Liver (tissue), 9 donors: ENCODE measurements around the gene SLC6A11. TPM values are rescaled to one million over a fixed set of nuclear protein-coding genes. Genes with fewer than 3 reads are reported as not detected.

ENCODE experiments used
- DNase-seq: peaks from one replicate; pipeline ENCODE4 v3.0.0-alpha.2; 2017; ENCODE audit warnings: low spot score
- H3K27ac ChIP-seq, 2 donors: one replicate each; pipeline ENCODE4 v1.7.0; 2013; ENCODE audit warnings: inconsistent platforms in 2 of 2, low read length in 2 of 2, control low read depth in 1 of 2, low read depth in 1 of 2, mild to moderate bottlenecking in 1 of 2
- H3K27me3 ChIP-seq, 4 donors: one replicate each; pipeline versions ENCODE4 v1.6.1 to v1.7.0; 2013; ENCODE audit warnings: low read length in 3 of 4, inconsistent platforms in 1 of 4, mild to moderate bottlenecking in 1 of 4, moderate library complexity in 1 of 4; ENCODE audit not compliant: control insufficient read depth in 4 of 4, insufficient read depth in 4 of 4
- H3K36me3 ChIP-seq, 4 donors: one replicate each; pipeline versions ENCODE4 v1.6.1 to v1.7.0; 2013; ENCODE audit warnings: low read length in 3 of 4, mild to moderate bottlenecking in 3 of 4, low read depth in 1 of 4, moderate library complexity in 1 of 4; ENCODE audit not compliant: control insufficient read depth in 4 of 4, insufficient read depth in 3 of 4
- H3K4me1 ChIP-seq, 4 donors: one replicate each; pipeline versions ENCODE4 v1.6.1 to v1.7.0; 2013; ENCODE audit warnings: low read length in 3 of 4, mild to moderate bottlenecking in 3 of 4, moderate library complexity in 1 of 4; ENCODE audit not compliant: control insufficient read depth in 4 of 4, insufficient read depth in 4 of 4
- H3K4me3 ChIP-seq, 3 donors: one replicate each; pipeline versions ENCODE4 v1.6.1 to v1.7.0; 2013; ENCODE audit warnings: low read length in 3 of 3, control low read depth in 1 of 3, low read depth in 1 of 3, mild to moderate bottlenecking in 1 of 3
- H3K9ac ChIP-seq, 2 donors: one replicate each; pipeline ENCODE4 v1.7.0; 2013; ENCODE audit warnings: low read length in 2 of 2, mild to moderate bottlenecking in 2 of 2, moderate library complexity in 2 of 2, control low read depth in 1 of 2, low read depth in 1 of 2
- H3K9me3 ChIP-seq, 4 donors: one replicate each; pipeline versions ENCODE4 v1.6.1 to v1.7.0; 2013; ENCODE audit warnings: low read length in 3 of 4; ENCODE audit not compliant: control insufficient read depth in 4 of 4
- ATF3 ChIP-seq: IDR thresholded peaks from 2 replicates; pipeline ENCODE4 v1.6.1; 2016; ENCODE audit warnings: antibody characterized with exemption
- EGR1 ChIP-seq, 2 donors: IDR thresholded peaks; 2 replicates each; pipeline ENCODE4 v1.6.1; 2016 to 2018; ENCODE audit warnings: antibody characterized with exemption in 2 of 2, low read depth in 2 of 2
- FOXA1 ChIP-seq: IDR thresholded peaks from 2 replicates; pipeline ENCODE4 v1.6.1; 2016; ENCODE audit warnings: antibody characterized with exemption
- FOXA2 ChIP-seq: IDR thresholded peaks from 2 replicates; pipeline ENCODE4 v1.6.1; 2016; ENCODE audit warnings: antibody characterized with exemption
- GABPA ChIP-seq, 2 donors: IDR thresholded peaks in 1 of 2; conservative IDR thresholded peaks in 1 of 2; 2 replicates each; pipeline ENCODE4 v1.6.1; 2016; ENCODE audit warnings: antibody characterized with exemption in 2 of 2, mild to moderate bottlenecking in 1 of 2, moderate library complexity in 1 of 2
- HNF4A ChIP-seq, 2 donors: conservative IDR thresholded peaks; 2 replicates each; pipeline ENCODE4 v1.6.1; 2016; ENCODE audit warnings: antibody characterized with exemption in 2 of 2, mild to moderate bottlenecking in 2 of 2
- HNF4G ChIP-seq: IDR thresholded peaks from 2 replicates; pipeline ENCODE4 v1.6.1; 2016; ENCODE audit warnings: antibody characterized with exemption
- JUND ChIP-seq, 2 donors: IDR thresholded peaks; 2 replicates each; pipeline ENCODE4 v1.6.1; 2016; ENCODE audit warnings: antibody characterized with exemption in 2 of 2
- NR2F2 ChIP-seq: IDR thresholded peaks from 2 replicates; pipeline ENCODE4 v1.6.1; 2016; ENCODE audit warnings: antibody characterized with exemption
- REST ChIP-seq: IDR thresholded peaks from 2 replicates; pipeline ENCODE4 v1.6.1; 2016; ENCODE audit warnings: antibody characterized with exemption, mild to moderate bottlenecking
- SP1 ChIP-seq: IDR thresholded peaks from 2 replicates; pipeline ENCODE4 v1.6.1; 2018; ENCODE audit warnings: antibody characterized with exemption, mild to moderate bottlenecking
- TAF1 ChIP-seq: conservative IDR thresholded peaks from 2 replicates; pipeline ENCODE4 v1.6.1; 2016; ENCODE audit warnings: antibody characterized with exemption, mild to moderate bottlenecking
- WGBS: extraction: QIAGEN DNeasy Blood & Tissue Kit; methylation state at CpG from one replicate; pipeline ENCODE4 v1.1.7; 2013; 5-methylcytosine and 5-hydroxymethylcytosine counted together
- polyA plus RNA-seq, 2 donors: library from polyadenylated mRNA; stranded (reverse) in 1 of 2; unstranded in 1 of 2; fragments of 200-250 nt in 1 of 2; fragments of >200 nt in 1 of 2; fragmentation: Nextera tagmentation in 1 of 2; extraction: Ambion mirVana in 1 of 2; gene quantifications; one replicate each; pipeline versions ENCODE4 v1.2.1 to v1.2.3, GENCODE V29; 2013 to 2015
- total RNA-seq, 2 donors: library from RNA; depleted of rRNA; stranded (reverse); fragments of >200 nt; gene quantifications; one replicate each; pipeline ENCODE4 v1.2.3, GENCODE V29; 2014
- TF ChIP-seq, protein P1 (sequence below): IDR thresholded peaks from 2 replicates; pipeline ENCODE4 v1.6.1; 2016; ENCODE audit warnings: antibody characterized with exemption
- TF ChIP-seq, protein P2 (sequence below): IDR thresholded peaks from 2 replicates; pipeline ENCODE4 v1.6.1; 2016; ENCODE audit warnings: antibody characterized with exemption
- TF ChIP-seq, protein P3 (sequence below): fragments of 150-350 bp; IDR thresholded peaks from 2 replicates; pipeline ENCODE4 v1.5.1; 2017; ENCODE audit warnings: improper control_type of control experiment, low read depth, low read length; ENCODE audit not compliant: missing input control
- donor health status: healthy.
- donor health status: healthy.
- donor health status: healthy.
- donor health status: healthy.
- donor health status: healthy.

Gene SLC6A11
- total and polyA plus RNA-seq, 4 donors: under 0.01 to 7.1 (median 0.01) TPM; not detected in 1

GRCh38 chr3:10873415-10873814 is 57.4 kb downstream of the SLC6A11 start:
- no peak for TF ChIP-seq HNF4A (conservative IDR thresholded peaks at IDR 0.05)
- Histone ChIP-seq H3K9ac (no peak overlapping the region), H3K4me1 (no peaks in the 10 kb centered on the region), H3K27ac (no peak overlapping the region), H3K27me3 (peaks cover 0 to 4% (median 0%) of the 10 kb centered on the region in 4 donors), H3K9me3 (no peaks in the 10 kb centered on the region), H3K36me3 (no peaks in the 10 kb centered on the region), H3K4me3 (no peak overlapping the region)
- no peak for DNase-seq
- 88% methylated on average over 5 of the region's 5 CpGs for WGBS

DNA sequence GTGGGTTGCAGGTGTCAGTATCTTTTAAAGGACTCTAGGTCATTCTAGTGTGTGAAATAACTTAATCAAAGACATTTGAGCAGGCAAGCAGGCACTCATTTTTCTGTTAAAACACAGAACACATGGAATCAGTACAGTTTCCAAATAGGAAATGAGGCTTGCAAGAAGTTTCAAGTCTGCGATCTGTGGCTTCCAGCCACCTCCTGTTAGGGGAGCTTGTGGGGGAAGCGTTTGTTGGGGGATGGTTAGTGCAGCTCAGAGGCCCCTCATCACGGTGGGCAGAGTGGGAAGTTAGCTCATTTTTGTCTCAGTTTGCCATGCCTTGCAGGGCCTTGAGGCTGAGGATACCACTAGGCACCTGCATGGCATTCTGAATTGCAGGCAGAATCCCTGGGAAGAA is 59.9 kb downstream of the SLC6A11 start:
- DNase-seq: no peak
- Histone ChIP-seq H3K36me3 (no peaks in the 10 kb centered on the region), H3K4me3 (no peak overlapping the region), H3K9me3 (no peaks in the 10 kb centered on the region), H3K9ac (no peak overlapping the region), H3K27me3 (peaks cover 0 to 4% (median 0%) of the 10 kb centered on the region in 4 donors), H3K4me1 (no peaks in the 10 kb centered on the region), H3K27ac (no peak overlapping the region)
- 60% methylated on average over 3 of the region's 3 CpGs for WGBS
- TF ChIP-seq TAF1: no peak
- TF ChIP-seq NR2F2: no peak
- no peak for TF ChIP-seq GABPA (IDR thresholded peaks at IDR 0.05 in 1 of 2, conservative IDR thresholded peaks at IDR 0.05 in 1 of 2)
- TF ChIP-seq, protein P1, sequence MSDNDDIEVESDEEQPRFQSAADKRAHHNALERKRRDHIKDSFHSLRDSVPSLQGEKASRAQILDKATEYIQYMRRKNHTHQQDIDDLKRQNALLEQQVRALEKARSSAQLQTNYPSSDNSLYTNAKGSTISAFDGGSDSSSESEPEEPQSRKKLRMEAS: no peak
- TF ChIP-seq ATF3: no peak
- TF ChIP-seq REST: no peak
- no peak for TF ChIP-seq FOXA1

- Histone ChIP-seq H3K27me3 (peaks cover 0 to 4% (median 0%) of the 10 kb centered on the region in 4 donors), H3K36me3 (no peaks in the 10 kb centered on the region), H3K4me1 (no peaks in the 10 kb centered on the region), H3K27ac (no peak overlapping the region), H3K9me3 (no peaks in the 10 kb centered on the region), H3K9ac (no peak overlapping the region), H3K4me3 (no peak overlapping the region)
- DNase-seq: no peak
- WGBS: 60% methylated on average over 4 of the region's 4 CpGs
- TF ChIP-seq ATF3: no peak
- TF ChIP-seq, protein P2, sequence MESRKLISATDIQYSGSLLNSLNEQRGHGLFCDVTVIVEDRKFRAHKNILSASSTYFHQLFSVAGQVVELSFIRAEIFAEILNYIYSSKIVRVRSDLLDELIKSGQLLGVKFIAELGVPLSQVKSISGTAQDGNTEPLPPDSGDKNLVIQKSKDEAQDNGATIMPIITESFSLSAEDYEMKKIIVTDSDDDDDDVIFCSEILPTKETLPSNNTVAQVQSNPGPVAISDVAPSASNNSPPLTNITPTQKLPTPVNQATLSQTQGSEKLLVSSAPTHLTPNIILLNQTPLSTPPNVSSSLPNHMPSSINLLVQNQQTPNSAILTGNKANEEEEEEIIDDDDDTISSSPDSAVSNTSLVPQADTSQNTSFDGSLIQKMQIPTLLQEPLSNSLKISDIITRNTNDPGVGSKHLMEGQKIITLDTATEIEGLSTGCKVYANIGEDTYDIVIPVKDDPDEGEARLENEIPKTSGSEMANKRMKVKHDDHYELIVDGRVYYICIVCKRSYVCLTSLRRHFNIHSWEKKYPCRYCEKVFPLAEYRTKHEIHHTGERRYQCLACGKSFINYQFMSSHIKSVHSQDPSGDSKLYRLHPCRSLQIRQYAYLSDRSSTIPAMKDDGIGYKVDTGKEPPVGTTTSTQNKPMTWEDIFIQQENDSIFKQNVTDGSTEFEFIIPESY: no peak
- TF ChIP-seq TAF1: no peak
- no peak for TF ChIP-seq GABPA (IDR thresholded peaks at IDR 0.05 in 1 of 2, conservative IDR thresholded peaks at IDR 0.05 in 1 of 2)
- TF ChIP-seq HNF4A (conservative IDR thresholded peaks at IDR 0.05): no peak
- TF ChIP-seq FOXA2: no peak
- no peak for TF ChIP-seq REST
- TF ChIP-seq JUND (IDR thresholded peaks at IDR 0.05): no peak
- TF ChIP-seq HNF4G: no peak
- TF ChIP-seq SP1: no peak
- TF ChIP-seq, protein P3, sequence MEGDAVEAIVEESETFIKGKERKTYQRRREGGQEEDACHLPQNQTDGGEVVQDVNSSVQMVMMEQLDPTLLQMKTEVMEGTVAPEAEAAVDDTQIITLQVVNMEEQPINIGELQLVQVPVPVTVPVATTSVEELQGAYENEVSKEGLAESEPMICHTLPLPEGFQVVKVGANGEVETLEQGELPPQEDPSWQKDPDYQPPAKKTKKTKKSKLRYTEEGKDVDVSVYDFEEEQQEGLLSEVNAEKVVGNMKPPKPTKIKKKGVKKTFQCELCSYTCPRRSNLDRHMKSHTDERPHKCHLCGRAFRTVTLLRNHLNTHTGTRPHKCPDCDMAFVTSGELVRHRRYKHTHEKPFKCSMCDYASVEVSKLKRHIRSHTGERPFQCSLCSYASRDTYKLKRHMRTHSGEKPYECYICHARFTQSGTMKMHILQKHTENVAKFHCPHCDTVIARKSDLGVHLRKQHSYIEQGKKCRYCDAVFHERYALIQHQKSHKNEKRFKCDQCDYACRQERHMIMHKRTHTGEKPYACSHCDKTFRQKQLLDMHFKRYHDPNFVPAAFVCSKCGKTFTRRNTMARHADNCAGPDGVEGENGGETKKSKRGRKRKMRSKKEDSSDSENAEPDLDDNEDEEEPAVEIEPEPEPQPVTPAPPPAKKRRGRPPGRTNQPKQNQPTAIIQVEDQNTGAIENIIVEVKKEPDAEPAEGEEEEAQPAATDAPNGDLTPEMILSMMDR: no peak
- TF ChIP-seq EGR1 (IDR thresholded peaks at IDR 0.05; ENCODE audit: low read depth in 2 of 2): no peak
- TF ChIP-seq, protein P1: no peak
- TF ChIP-seq FOXA1: no peak
- TF ChIP-seq NR2F2: no peak
These were observed 60.6 kb downstream of the SLC6A11 start for GRCh38 chr3:10876661-10877060.
